ENCODE measurements around the gene AIF1L.

Gene AIF1L

DNA sequence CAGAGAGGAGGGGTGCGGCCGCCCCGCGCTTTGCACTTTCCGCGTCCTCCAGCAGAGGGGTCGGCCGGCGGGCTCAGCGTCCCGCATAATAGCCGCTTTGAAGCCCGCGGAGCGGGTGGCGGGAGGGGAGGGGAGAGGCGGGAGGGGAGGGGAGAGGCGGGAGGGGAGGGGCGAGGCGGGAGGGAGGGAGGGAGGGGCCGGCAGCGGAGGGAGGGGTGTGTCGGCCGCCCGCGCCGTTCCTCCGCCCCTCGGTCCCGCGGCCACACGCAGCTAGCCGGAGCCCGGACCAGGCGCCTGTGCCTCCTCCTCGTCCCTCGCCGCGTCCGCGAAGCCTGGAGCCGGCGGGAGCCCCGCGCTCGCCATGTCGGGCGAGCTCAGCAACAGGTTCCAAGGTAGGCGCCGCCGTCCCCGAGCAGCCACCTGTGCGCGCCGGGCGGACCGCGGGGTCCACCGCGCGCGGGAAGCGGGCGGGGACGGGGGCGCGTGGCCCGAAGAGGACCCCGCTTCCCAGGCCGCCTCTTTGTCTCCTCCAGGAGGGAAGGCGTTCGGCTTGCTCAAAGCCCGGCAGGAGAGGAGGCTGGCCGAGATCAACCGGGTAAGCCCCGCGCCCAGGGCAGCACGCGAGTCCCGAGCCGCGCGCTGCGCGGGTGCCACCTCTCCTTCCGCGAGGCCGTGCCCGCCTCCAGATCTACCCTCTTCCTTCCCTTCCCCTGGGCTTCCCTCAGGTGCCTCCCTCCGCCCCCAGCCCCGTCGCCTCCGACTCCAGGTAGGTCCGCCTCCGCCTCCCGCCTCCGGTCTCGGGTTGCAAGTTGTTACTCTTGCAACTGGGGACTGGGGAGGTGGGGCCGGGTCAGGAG is at the start of gene AIF1L:
AIF1L (plus strand) TSS at position 263 of the 857 bp plus-strand sequence; CDS start at position 362, 99 bp downstream.
- TF ChIP-seq, protein P1, sequence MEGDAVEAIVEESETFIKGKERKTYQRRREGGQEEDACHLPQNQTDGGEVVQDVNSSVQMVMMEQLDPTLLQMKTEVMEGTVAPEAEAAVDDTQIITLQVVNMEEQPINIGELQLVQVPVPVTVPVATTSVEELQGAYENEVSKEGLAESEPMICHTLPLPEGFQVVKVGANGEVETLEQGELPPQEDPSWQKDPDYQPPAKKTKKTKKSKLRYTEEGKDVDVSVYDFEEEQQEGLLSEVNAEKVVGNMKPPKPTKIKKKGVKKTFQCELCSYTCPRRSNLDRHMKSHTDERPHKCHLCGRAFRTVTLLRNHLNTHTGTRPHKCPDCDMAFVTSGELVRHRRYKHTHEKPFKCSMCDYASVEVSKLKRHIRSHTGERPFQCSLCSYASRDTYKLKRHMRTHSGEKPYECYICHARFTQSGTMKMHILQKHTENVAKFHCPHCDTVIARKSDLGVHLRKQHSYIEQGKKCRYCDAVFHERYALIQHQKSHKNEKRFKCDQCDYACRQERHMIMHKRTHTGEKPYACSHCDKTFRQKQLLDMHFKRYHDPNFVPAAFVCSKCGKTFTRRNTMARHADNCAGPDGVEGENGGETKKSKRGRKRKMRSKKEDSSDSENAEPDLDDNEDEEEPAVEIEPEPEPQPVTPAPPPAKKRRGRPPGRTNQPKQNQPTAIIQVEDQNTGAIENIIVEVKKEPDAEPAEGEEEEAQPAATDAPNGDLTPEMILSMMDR (IDR thresholded peaks at IDR 0.05; ENCODE audit: insufficient read depth, low read length, missing control alignments), result no peak
- CTCF ChIA-PET, result interaction anchor here (1.1 kb wide), 1 partner anchor 12 kb away, joined by 3 read pairs; no protein-coding TSS in a partner anchor
- POLR2A ChIA-PET, result no interaction called here
- H3K4me3 ChIP-seq (ENCODE audit: low read depth, low read length), result peak within 1 kb of the TSS; percentile 8; the same call in 1 of the 2 replicates
- DNase-seq (ENCODE audit: low read depth, low spot score), result no peak

DNA sequence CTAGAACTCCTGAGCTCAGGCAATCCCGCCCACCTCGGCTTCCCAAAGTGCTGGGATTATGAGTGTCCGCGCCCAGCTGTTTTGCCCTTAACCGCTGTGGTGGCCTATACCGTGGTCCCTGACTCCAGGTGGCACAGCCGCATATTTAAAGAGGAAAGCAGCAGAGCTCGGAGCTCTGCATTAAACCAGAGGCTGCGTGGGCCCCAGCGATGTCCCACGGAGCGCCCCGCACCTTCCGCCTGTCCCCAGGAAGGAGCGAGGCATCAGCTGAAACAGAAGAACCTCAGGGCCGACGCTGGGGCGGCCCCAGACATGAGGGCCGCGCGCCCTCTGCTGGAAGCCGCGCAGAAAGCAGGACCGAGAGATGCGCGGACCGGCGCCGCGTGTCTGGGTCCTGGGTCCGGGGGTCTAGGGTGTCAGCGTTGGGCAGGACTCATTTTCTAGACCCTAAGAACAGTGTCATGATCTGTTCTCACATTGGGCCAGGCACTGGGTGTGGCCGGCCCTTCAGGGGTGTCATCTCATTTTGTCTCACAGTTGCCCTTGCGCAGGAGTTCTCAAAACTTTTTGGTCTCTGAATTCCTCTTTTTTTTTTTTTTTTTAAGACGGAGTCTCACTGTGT is 49.6 kb upstream of the AIF1L start:
- ChIA-PET POLR2A (no interaction called here), CTCF (interaction anchor here (0.6 to 6.8 kb wide), 60 partner anchors 11 to 454 kb away, joined by 3 to 197 read pairs (median 6); partner anchors contain the start of genes NUP214 and QRFP)
- H3K4me3 ChIP-seq (ENCODE audit: low read depth, low read length), result no peak overlapping the region
- DNase-seq (ENCODE audit: low read depth, low spot score), result no peak
- TF ChIP-seq, protein P1 (IDR thresholded peaks at IDR 0.05; ENCODE audit: insufficient read depth, low read length, missing control alignments), result peak; percentile 97

DNA sequence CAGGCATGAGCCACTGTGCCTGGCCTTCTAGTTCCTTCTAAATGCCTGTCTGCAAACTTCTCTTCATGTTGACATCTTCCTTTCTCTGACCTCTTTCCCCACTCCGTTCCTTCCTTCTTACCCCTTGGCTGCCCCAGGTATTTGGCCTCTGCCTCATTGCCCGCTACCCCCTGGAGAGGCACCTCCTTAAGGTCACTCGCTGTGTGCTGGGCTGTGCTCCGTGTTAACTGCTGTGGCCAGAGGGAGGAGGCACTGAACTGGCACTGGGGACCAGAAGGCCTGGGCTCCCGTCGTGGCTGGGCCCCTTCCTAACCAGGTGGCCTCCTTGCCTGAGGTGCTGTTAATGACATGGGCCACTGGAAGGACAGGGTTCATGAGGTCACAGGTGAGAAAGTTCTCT is 48.0 kb upstream of the AIF1L start:
- TF ChIP-seq, protein P1 (IDR thresholded peaks at IDR 0.05; ENCODE audit: insufficient read depth, low read length, missing control alignments), result no peak
- DNase-seq (ENCODE audit: low read depth, low spot score), result no peak
- ChIA-PET POLR2A (no interaction called here), CTCF (interaction anchor here (0.8 to 6.8 kb wide), 8 partner anchors 8 to 341 kb away, joined by 3 to 197 read pairs (median 8); no protein-coding TSS in a partner anchor)
- no peak overlapping the region for H3K4me3 ChIP-seq (ENCODE audit: low read depth, low read length)

DNA sequence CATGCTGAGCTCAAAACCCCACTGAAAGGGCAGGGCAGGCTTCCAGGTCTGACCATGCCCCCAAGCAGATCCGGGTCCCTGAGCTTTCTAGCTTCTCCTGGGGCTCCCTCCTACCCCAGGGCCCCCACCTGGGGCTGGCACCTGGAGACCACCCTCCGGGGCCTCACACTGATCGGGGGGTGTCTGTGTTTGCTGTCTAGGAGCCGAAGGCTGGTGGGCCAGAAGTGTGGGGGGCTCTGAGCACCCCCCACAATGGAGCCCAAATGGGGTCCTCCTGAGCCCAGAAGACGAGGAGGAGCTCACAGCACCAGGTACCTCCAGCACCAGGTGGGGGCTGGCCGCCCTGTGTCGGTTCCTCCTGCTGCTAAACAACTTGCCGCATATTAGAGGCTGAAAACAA is 47.5 kb upstream of the AIF1L start:
- no peak for DNase-seq (ENCODE audit: low read depth, low spot score)
- TF ChIP-seq, protein P1 (IDR thresholded peaks at IDR 0.05; ENCODE audit: insufficient read depth, low read length, missing control alignments), result no peak
- CTCF ChIA-PET, result interaction anchor here (0.5 to 6.8 kb wide), 11 partner anchors 9 to 350 kb away, joined by 3 to 197 read pairs (median 3); no protein-coding TSS in a partner anchor
- POLR2A ChIA-PET, result no interaction called here
- no peak overlapping the region for H3K4me3 ChIP-seq (ENCODE audit: low read depth, low read length)

DNA sequence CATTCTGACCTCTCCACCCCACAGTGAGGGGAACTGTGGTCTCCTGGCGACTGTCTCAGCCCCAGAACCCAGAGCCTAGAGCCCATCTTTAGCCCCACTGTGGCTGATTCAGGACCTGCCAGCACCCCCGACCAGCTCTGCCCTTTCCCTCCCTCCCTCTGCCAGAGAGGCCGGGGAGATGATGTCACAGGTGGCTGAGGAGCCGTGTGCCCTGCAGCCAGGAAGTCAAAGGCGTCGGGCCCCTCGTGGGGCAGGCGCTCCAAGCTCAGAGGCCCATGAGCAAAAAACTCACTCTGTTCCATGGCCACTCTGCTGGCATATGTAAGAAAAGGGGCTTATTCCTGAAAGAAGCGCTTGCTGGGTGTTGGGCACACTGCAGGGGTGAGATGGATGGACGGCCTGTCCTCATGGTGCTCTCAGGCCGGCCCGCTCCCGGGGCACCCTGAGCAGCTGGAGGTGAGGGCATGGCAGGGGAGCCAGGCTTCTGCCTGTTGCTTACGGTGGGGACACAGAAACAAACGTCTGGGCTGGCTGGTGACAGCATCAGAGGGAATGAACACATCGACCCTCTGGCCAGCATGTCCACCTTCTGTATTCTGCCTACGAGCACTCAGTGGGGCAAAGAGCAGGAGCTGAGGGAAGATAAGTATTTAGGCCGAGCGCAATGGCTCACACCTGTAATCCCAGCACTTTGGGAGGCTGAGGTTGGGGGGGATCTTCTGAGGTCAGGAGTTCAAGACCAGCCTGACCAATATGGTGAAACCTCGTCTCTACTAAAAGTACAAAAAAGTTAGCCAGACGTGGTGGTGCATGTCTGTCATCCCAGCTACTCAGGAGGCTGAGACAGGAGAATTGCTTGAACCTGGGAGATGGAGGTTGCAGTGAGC is 46.3 kb upstream of the AIF1L start:
- no peak for DNase-seq (ENCODE audit: low read depth, low spot score)
- H3K4me3 ChIP-seq (ENCODE audit: low read depth, low read length), result no peak overlapping the region
- ChIA-PET POLR2A (no interaction called here), CTCF (interaction anchor here (1.0 to 6.8 kb wide), 10 partner anchors 8 to 351 kb away, joined by 3 to 197 read pairs (median 6); no protein-coding TSS in a partner anchor)
- TF ChIP-seq, protein P1 (IDR thresholded peaks at IDR 0.05; ENCODE audit: insufficient read depth, low read length, missing control alignments), result no peak
